Lower leg skin (tissue), 4 donors: Measurements from ENCODE around the gene STAG3. TPM values are rescaled to one million over a fixed set of nuclear protein-coding genes. Genes with fewer than 3 reads are reported as not detected.
"Not testable (repeated sequence)": the region's sequence is repeated elsewhere in the genome, so short reads cannot be mapped to it uniquely, and the experiment has no call there.

ENCODE experiments used
- DNase-seq, 2 donors: peaks; one replicate each; pipeline ENCODE4 v3.0.0-alpha.2; 2019; ENCODE audit warnings: low spot score in 2 of 2
- H3K4me3 ChIP-seq: fragments of 200-600 bp; sonication (generic); 2 replicates; pipeline ENCODE4 v1.5.1; 2017; ENCODE audit warnings: mild to moderate bottlenecking, low read depth; ENCODE audit not compliant: poor library complexity, severe bottlenecking
- CTCF ChIP-seq, 3 donors: fragments of 450-650 bp; IDR thresholded peaks; one replicate each; pipeline ENCODE4 v1.5.1; 2016; ENCODE audit warnings: antibody characterized with exemption in 3 of 3, mild to moderate bottlenecking in 3 of 3, moderate library complexity in 2 of 3
- POLR2A ChIP-seq, 2 donors: fragments of 450-650 bp; IDR thresholded peaks; one replicate each; pipeline ENCODE4 v1.6.1; 2016 to 2017; ENCODE audit warnings: antibody characterized with exemption in 2 of 2, mild to moderate bottlenecking in 1 of 2, moderate library complexity in 1 of 2
- WGBS, 2 donors: methylation state at CpG; one replicate each; pipeline ENCODE4 v1.1.5; 2018; 5-methylcytosine and 5-hydroxymethylcytosine counted together
- intact Hi-C: fragments of 100-400 bp; cut with DNase I; formaldehyde crosslinking; loops from one replicate; pipeline ENCODE4 v1.15.0; 2023; ENCODE audit warnings: low total_unique reads
- microRNA-seq, 2 donors: library from miRNA; unstranded; fragments of <30 nt; microRNA quantifications; one replicate each; pipeline ENCODE4, GENCODE V29; 2016; ENCODE audit warnings: borderline replicate concordance in 2 of 2, borderline number of aligned reads in 1 of 2
- total RNA-seq, 4 donors: library from RNA; depleted of rRNA; stranded (reverse); fragments of >200 nt; gene quantifications; one replicate each; pipeline ENCODE4 v1.1.0, GENCODE V29; 2016

STAG3 gene
- total RNA-seq, 4 donors from 2014 or later, result 0.34 to 1.8 (median 1.0) TPM

GRCh38 chr7:100244988-100245605 lies 67.4 kb downstream of the STAG3 start:
- intact Hi-C loops, DNase-seq: not testable (repeated sequence)

GRCh38 chr7:100246121-100246864 lies 68.6 kb downstream of the STAG3 start:
- intact Hi-C loops, H3K4me3 ChIP-seq, DNase-seq: not testable (repeated sequence)
- 89% methylated on average over 15 of the region's 15 CpGs for WGBS, 2 donors

More at GRCh38 chr7:100244988-100245605, 67.4 kb downstream of the STAG3 start:
- WGBS, 2 donors, result 62 to 68% methylated on average over 9 of the region's 9 CpGs
- H3K4me3 ChIP-seq, result not testable (repeated sequence)

GRCh38 chr7:100246865-100247137 lies 69.1 kb downstream of the STAG3 start:
- H3K4me3 ChIP-seq, DNase-seq, intact Hi-C loops: not testable (repeated sequence)
- 88 to 94% methylated on average over 9 of the region's 9 CpGs for WGBS, 2 donors

- TF ChIP-seq POLR2A (IDR thresholded peaks at IDR 0.05) (no peak), CTCF (IDR thresholded peaks at IDR 0.05) (no peak)
- no peak overlapping the region for H3K4me3 ChIP-seq
- intact Hi-C loops, result no loop called here
- WGBS, 2 donors, result 44 to 55% methylated on average over 11 of the region's 11 CpGs
- DNase-seq, result no peak
Observed at GRCh38 chr7:100247152-100247757, 69.5 kb downstream of the STAG3 start.

- intact Hi-C loops, result no loop called here
- WGBS, 2 donors, result 90 to 93% methylated on average over 10 of the region's 10 CpGs
- TF ChIP-seq CTCF (IDR thresholded peaks at IDR 0.05), result no peak
- TF ChIP-seq POLR2A (IDR thresholded peaks at IDR 0.05), result no peak
- no peak overlapping the region for H3K4me3 ChIP-seq
- no peak for DNase-seq
Observed at GRCh38 chr7:100248483-100248882, 70.8 kb downstream of the STAG3 start.

GRCh38 chr7:100257017-100257416 lies 79.3 kb downstream of the STAG3 start:
- intact Hi-C loops, result no loop called here
- no peak overlapping the region for H3K4me3 ChIP-seq
- no peak for DNase-seq
- TF ChIP-seq CTCF (IDR thresholded peaks at IDR 0.05) (no peak), POLR2A (IDR thresholded peaks at IDR 0.05) (no peak)
- WGBS, 2 donors, result 91 to 96% methylated on average over 7 of the region's 7 CpGs

GRCh38 chr7:100259984-100260383 lies 82.3 kb downstream of the STAG3 start:
- intact Hi-C loops, DNase-seq, H3K4me3 ChIP-seq: not testable (repeated sequence)
- WGBS, 2 donors, result 90 to 91% methylated on average over 8 of the region's 8 CpGs

- 96 to 97% methylated on average over 4 of the region's 4 CpGs for WGBS, 2 donors
- intact Hi-C loops, H3K4me3 ChIP-seq, DNase-seq: not testable (repeated sequence)
Observed at GRCh38 chr7:100262896-100263295, 85.2 kb downstream of the STAG3 start.

Small RNA genes within 50 kb of the gene (microRNA-seq; reads per million reads assigned to microRNA genes)
- gene MIR4658, result 0 reads per million in 2 donors

Other genes with a start within 250 kb of the STAG3 start
- gene GJC3, start 248.3 kb upstream of the STAG3 start, total RNA-seq, result 1 to 10 TPM in 3 of 4 donors, under 1 TPM in 1; 0.25 to 3.4 (median 1.5) TPM
- 1,000 to 10,000 TPM in 2 of 4 donors, 100 to 1,000 TPM in 2; 519 to 1,357 (median 824) TPM for gene AZGP1, start 201.9 kb upstream of the STAG3 start, total RNA-seq
- 10 to 100 TPM; 35.0 to 65.2 (median 50.4) TPM for gene ZKSCAN1, start 162.3 kb upstream of the STAG3 start, total RNA-seq
- 10 to 100 TPM; 13.2 to 25.5 (median 21.4) TPM for gene ZSCAN21, start 128.1 kb upstream of the STAG3 start, total RNA-seq
- 10 to 100 TPM; 16.4 to 25.9 (median 20.8) TPM for gene ZNF3, start 96.2 kb upstream of the STAG3 start, total RNA-seq
- 10 to 100 TPM; 22.3 to 42.7 (median 30.0) TPM for gene COPS6, start 88.9 kb upstream of the STAG3 start, total RNA-seq
- 10 to 100 TPM; 41.5 to 52.2 (median 50.4) TPM for gene MCM7, start 76.5 kb upstream of the STAG3 start, total RNA-seq
- 10 to 100 TPM; 18.6 to 24.6 (median 21.0) TPM for gene AP4M1, start 76.3 kb upstream of the STAG3 start, total RNA-seq
- gene TAF6, start 58.6 kb upstream of the STAG3 start, total RNA-seq, result 10 to 100 TPM; 37.1 to 74.3 (median 42.1) TPM
- 1 to 10 TPM; 3.8 to 8.4 (median 6.5) TPM for gene CNPY4, start 58.3 kb upstream of the STAG3 start, total RNA-seq
- gene MBLAC1, start 51.0 kb upstream of the STAG3 start, total RNA-seq, result 1 to 10 TPM; 1.6 to 8.7 (median 6.0) TPM
- gene LAMTOR4, start 29.0 kb upstream of the STAG3 start, total RNA-seq, result 100 to 1,000 TPM; 601 to 803 (median 717) TPM
- 10 to 100 TPM; 20.8 to 46.5 (median 25.2) TPM for gene TRAPPC14, start 19.2 kb upstream of the STAG3 start, total RNA-seq
- gene GAL3ST4, start 9.3 kb upstream of the STAG3 start, total RNA-seq, result 10 to 100 TPM; 25.3 to 36.1 (median 27.2) TPM
- gene GPC2, start 537 bp upstream of the STAG3 start, total RNA-seq, result 10 to 100 TPM in 3 of 4 donors, 1 to 10 TPM in 1; 7.3 to 27.4 (median 11.8) TPM
- under 1 TPM in 2 of 4 donors, not detected in 2; 0.13 to 0.51 TPM for gene PVRIG, start 42.0 kb downstream of the STAG3 start, total RNA-seq
- gene SPDYE3, start 129.8 kb downstream of the STAG3 start, total RNA-seq, result not detected
- gene PILRB, start 180.2 kb downstream of the STAG3 start, total RNA-seq, result 10 to 100 TPM; 33.3 to 86.8 (median 47.3) TPM
- 1 to 10 TPM; 2.2 to 4.6 (median 3.4) TPM for gene PILRA, start 195.6 kb downstream of the STAG3 start, total RNA-seq